Thyroid gland (tissue), 4 donors: ENCODE measurements around the gene MPST. TPM values are rescaled to one million over a fixed set of nuclear protein-coding genes. Genes with fewer than 3 reads are reported as not detected.

Experiments used
- DNase-seq, 2 donors: peaks; one replicate each; pipeline ENCODE4 v3.0.0-alpha.2; 2019
- H3K27ac ChIP-seq, 3 donors: fragments of 200-600 bp; sonication (generic); 1 replicate in 2 of 3; 2 replicates in 1 of 3; pipeline ENCODE4 v1.5.1; 2016 to 2019; ENCODE audit warnings: mild to moderate bottlenecking in 1 of 3, moderate library complexity in 1 of 3
- H3K27me3 ChIP-seq: fragments of 200-600 bp; sonication (generic); one replicate; pipeline ENCODE4 v1.5.1; 2019
- H3K36me3 ChIP-seq, 2 donors: fragments of 200-600 bp; sonication (generic); one replicate each; pipeline ENCODE4 v1.5.1; 2016 to 2019
- H3K4me1 ChIP-seq, 2 donors: fragments of 200-600 bp; sonication (generic); one replicate each; pipeline ENCODE4 v1.5.1; 2017 to 2019
- H3K4me3 ChIP-seq, 3 donors: fragments of 200-600 bp; sonication (generic); replicated peaks in 1 of 3; 1 replicate in 2 of 3; 2 replicates in 1 of 3; pipeline ENCODE4 v1.5.1; 2016; ENCODE audit warnings: mild to moderate bottlenecking in 1 of 3
- H3K9me3 ChIP-seq: fragments of 200-600 bp; sonication (generic); one replicate; pipeline ENCODE4 v1.5.1; 2017
- CTCF ChIP-seq, 6 experiments: fragments of 200-600 bp in 3 of 6; fragments of 450-650 bp in 3 of 6; sonication (generic) in 3 of 6; IDR thresholded peaks; one replicate each; pipeline ENCODE4 v1.5.1; 2016 to 2019; ENCODE audit warnings: antibody characterized with exemption in 6 of 6, mild to moderate bottlenecking in 2 of 6, inconsistent platforms in 1 of 6, moderate library complexity in 1 of 6
- POLR2A ChIP-seq, 2 donors: fragments of 450-650 bp; IDR thresholded peaks; one replicate each; pipeline ENCODE4 v1.6.1; 2017; ENCODE audit warnings: antibody characterized with exemption in 2 of 2, mild to moderate bottlenecking in 2 of 2, moderate library complexity in 1 of 2
- WGBS, 2 donors: methylation state at CpG; one replicate each; pipeline ENCODE4 v1.1.5; 2017; 5-methylcytosine and 5-hydroxymethylcytosine counted together
- intact Hi-C: fragments of 100-400 bp; cut with DNase I; formaldehyde crosslinking; loops from one replicate; pipeline ENCODE4 v1.15.1; 2023
- total RNA-seq, 4 donors: library from RNA; depleted of rRNA; stranded (reverse); fragments of >200 nt; gene quantifications; one replicate each; pipeline ENCODE4 v1.2.3, GENCODE V29; 2016

The MPST gene
- total RNA-seq, 4 donors from 2014 or later: 67.7 to 102 (median 93.6) TPM

- peaks cover 8 to 28% of the 10 kb centered on the region in 2 donors for H3K4me1 ChIP-seq
- H3K9me3 ChIP-seq: no peaks in the 10 kb centered on the region
- no peak overlapping the region for H3K27ac ChIP-seq
- no peak for TF ChIP-seq POLR2A (IDR thresholded peaks at IDR 0.05)
- TF ChIP-seq CTCF (IDR thresholded peaks at IDR 0.05): no peak
- H3K4me3 ChIP-seq: peak overlapping the region in 1 of 3 donors; percentile 53
- H3K36me3 ChIP-seq: no peaks in the 10 kb centered on the region
- no peak for DNase-seq
- WGBS, 2 donors: 77 to 86% methylated on average over 20 to 25 of the region's 25 CpGs
- intact Hi-C loops: loop anchor here (10.0 kb wide), 1 partner anchor 268 kb away; no protein-coding TSS in a partner anchor
- no peaks in the 10 kb centered on the region for H3K27me3 ChIP-seq
These were observed 33.1 kb downstream of the MPST start for GRCh38 chr22:37052386-37053309.

- Histone ChIP-seq H3K27me3 (no peaks in the 10 kb centered on the region), H3K4me1 (peaks cover 7 to 28% of the 10 kb centered on the region in 2 donors), H3K36me3 (no peaks in the 10 kb centered on the region), H3K4me3 (no peak overlapping the region), H3K9me3 (no peaks in the 10 kb centered on the region), H3K27ac (no peak overlapping the region)
- DNase-seq: peak in 1 of 2 donors; percentile 29
- intact Hi-C loops: loop anchor here (10.0 kb wide), 1 partner anchor 269 kb away; no protein-coding TSS in a partner anchor
- WGBS, 2 donors: 91 to 93% methylated on average over 10 to 13 of the region's 16 CpGs
- TF ChIP-seq CTCF (IDR thresholded peaks at IDR 0.05) (no peak), POLR2A (IDR thresholded peaks at IDR 0.05) (no peak)
These were observed 33.9 kb downstream of the MPST start for GRCh38 chr22:37053310-37054055.

GRCh38 chr22:37054056-37054395 is 34.5 kb downstream of the MPST start:
- 94% methylated on average over 8 of the region's 8 CpGs; no CpG with 5 or more reads in 1 of the 2 donors for WGBS, 2 donors
- TF ChIP-seq CTCF (IDR thresholded peaks at IDR 0.05) (no peak), POLR2A (IDR thresholded peaks at IDR 0.05) (no peak)
- no peaks in the 10 kb centered on the region for H3K27me3 ChIP-seq
- H3K36me3 ChIP-seq: no peaks in the 10 kb centered on the region
- no peaks in the 10 kb centered on the region for H3K9me3 ChIP-seq
- no peak overlapping the region for H3K27ac ChIP-seq
- DNase-seq: no peak
- H3K4me3 ChIP-seq: no peak overlapping the region
- intact Hi-C loops: loop anchor here (10.0 kb wide), 1 partner anchor 269 kb away; no protein-coding TSS in a partner anchor
- peaks cover 1 to 23% of the 10 kb centered on the region in 2 donors for H3K4me1 ChIP-seq

GRCh38 chr22:37054600-37055365 is 35.2 kb downstream of the MPST start:
- H3K4me1 ChIP-seq: peaks cover 0 to 19% of the 10 kb centered on the region in 2 donors
- TF ChIP-seq POLR2A (IDR thresholded peaks at IDR 0.05): no peak
- TF ChIP-seq CTCF (IDR thresholded peaks at IDR 0.05): no peak
- DNase-seq: no peak
- H3K4me3 ChIP-seq: no peak overlapping the region
- no peaks in the 10 kb centered on the region for H3K36me3 ChIP-seq
- 92 to 93% methylated on average over 18 to 20 of the region's 20 CpGs for WGBS, 2 donors
- no peaks in the 10 kb centered on the region for H3K27me3 ChIP-seq
- H3K27ac ChIP-seq: no peak overlapping the region
- H3K9me3 ChIP-seq: no peaks in the 10 kb centered on the region
- intact Hi-C loops: loop anchor here (10.0 kb wide), 1 partner anchor 270 kb away; no protein-coding TSS in a partner anchor
